ENCODE measurements around the gene LAMA2.

Gene LAMA2

DNA sequence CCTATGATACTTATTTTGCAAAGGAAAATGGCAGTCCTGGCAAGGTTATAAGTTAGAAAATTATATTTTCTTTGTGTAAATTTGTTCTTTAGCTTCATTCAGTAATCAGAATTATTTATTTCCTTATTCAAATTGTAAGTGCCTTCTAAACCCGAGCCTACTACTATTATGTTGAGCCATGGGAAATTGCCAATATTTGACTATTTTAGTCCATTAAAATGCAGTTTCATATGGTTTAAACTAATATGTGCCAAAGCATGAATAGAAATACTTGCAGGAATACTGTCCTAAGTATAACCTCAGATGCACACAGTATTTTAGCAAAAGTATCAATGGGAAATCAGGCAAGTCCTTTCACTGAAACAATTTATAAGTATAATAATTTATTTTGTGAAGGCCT lies 228.4 kb downstream of the LAMA2 start:
- TF ChIP-seq CTCF (IDR thresholded peaks at IDR 0.05; ENCODE audit: low read length): no peak
- H3K79me2 ChIP-seq (ENCODE audit: insufficient read depth, low read length): no peaks in the 10 kb centered on the region

DNA sequence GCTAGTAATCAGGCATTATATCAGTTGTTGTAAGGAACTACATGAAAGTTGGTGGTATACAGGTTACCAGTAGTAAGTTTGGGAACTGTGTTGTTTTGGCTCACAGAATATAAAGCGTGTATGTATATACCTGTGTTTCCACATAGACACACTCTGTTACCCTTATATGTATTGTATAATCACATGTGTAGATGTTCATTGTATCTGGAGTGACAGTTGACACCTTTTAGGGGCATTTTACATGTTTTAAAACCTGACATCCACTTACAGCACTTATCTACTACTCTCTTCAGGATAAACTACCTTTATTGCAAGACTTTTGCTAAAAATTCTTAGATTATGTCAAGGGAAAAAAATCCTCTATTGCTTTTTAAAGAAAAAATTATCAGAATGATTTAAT lies 228.9 kb downstream of the LAMA2 start:
- Histone ChIP-seq H3K9ac (ENCODE audit: low read length) (no peak overlapping the region), H3K27me3 (ENCODE audit: insufficient read depth, low read length) (no peaks in the 10 kb centered on the region), H3K4me2 (ENCODE audit: low read length) (no peak overlapping the region), H2AFZ (ENCODE audit: low read length) (no peak overlapping the region), H3K36me3 (ENCODE audit: insufficient read depth, low read length) (no peaks in the 10 kb centered on the region), H3K27ac (ENCODE audit: low read depth, low read length, poor library complexity, severe bottlenecking) (no peak overlapping the region), H3K9me3 (ENCODE audit: low read length) (no peaks in the 10 kb centered on the region), H3K4me3 (ENCODE audit: low read depth, low read length, poor library complexity, severe bottlenecking) (no peak overlapping the region), H3K9me2 (ENCODE audit: low read depth, low read length) (no peaks in the 10 kb centered on the region), H4K20me1 (ENCODE audit: insufficient read depth, low read length) (no peaks in the 10 kb centered on the region), H3F3A (ENCODE audit: insufficient read depth, low read length) (no peaks in the 10 kb centered on the region), H3K79me2 (ENCODE audit: insufficient read depth, low read length) (no peaks in the 10 kb centered on the region), H3K4me1 (ENCODE audit: insufficient read depth, low read length, severe bottlenecking) (no peaks in the 10 kb centered on the region)
- TF ChIP-seq EZH2 (IDR thresholded peaks at IDR 0.05; ENCODE audit: borderline replicate concordance, low read length): no peak
- no peak for TF ChIP-seq CTCF (IDR thresholded peaks at IDR 0.05; ENCODE audit: low read length)

More for the DNA sequence above, 228.4 kb downstream of the LAMA2 start:
- H3K27ac ChIP-seq (ENCODE audit: low read depth, low read length, poor library complexity, severe bottlenecking): no peak overlapping the region
- H3K9ac ChIP-seq (ENCODE audit: low read length): no peak overlapping the region
- no peaks in the 10 kb centered on the region for H3F3A ChIP-seq (ENCODE audit: insufficient read depth, low read length)
- no peaks in the 10 kb centered on the region for H3K27me3 ChIP-seq (ENCODE audit: insufficient read depth, low read length)
- H3K36me3 ChIP-seq (ENCODE audit: insufficient read depth, low read length): no peaks in the 10 kb centered on the region
- no peak overlapping the region for H3K4me2 ChIP-seq (ENCODE audit: low read length)
- H3K4me1 ChIP-seq (ENCODE audit: insufficient read depth, low read length, severe bottlenecking): no peaks in the 10 kb centered on the region
- no peaks in the 10 kb centered on the region for H4K20me1 ChIP-seq (ENCODE audit: insufficient read depth, low read length)
- no peaks in the 10 kb centered on the region for H3K9me2 ChIP-seq (ENCODE audit: low read depth, low read length)
- H3K9me3 ChIP-seq (ENCODE audit: low read length): no peaks in the 10 kb centered on the region
- no peak overlapping the region for H3K4me3 ChIP-seq (ENCODE audit: low read depth, low read length, poor library complexity, severe bottlenecking)
- no peak overlapping the region for H2AFZ ChIP-seq (ENCODE audit: low read length)

- Histone ChIP-seq H3K4me2 (ENCODE audit: low read length) (no peak overlapping the region), H3K79me2 (ENCODE audit: insufficient read depth, low read length) (no peaks in the 10 kb centered on the region), H2AFZ (ENCODE audit: low read length) (no peak overlapping the region), H3K4me1 (ENCODE audit: insufficient read depth, low read length, severe bottlenecking) (no peaks in the 10 kb centered on the region), H3K9me3 (ENCODE audit: low read length) (no peaks in the 10 kb centered on the region), H3K9ac (ENCODE audit: low read length) (no peak overlapping the region), H3K27me3 (ENCODE audit: insufficient read depth, low read length) (no peaks in the 10 kb centered on the region), H4K20me1 (ENCODE audit: insufficient read depth, low read length) (no peaks in the 10 kb centered on the region), H3K36me3 (ENCODE audit: insufficient read depth, low read length) (no peaks in the 10 kb centered on the region), H3K27ac (ENCODE audit: low read depth, low read length, poor library complexity, severe bottlenecking) (no peak overlapping the region), H3K9me2 (ENCODE audit: low read depth, low read length) (no peaks in the 10 kb centered on the region), H3F3A (ENCODE audit: insufficient read depth, low read length) (no peaks in the 10 kb centered on the region), H3K4me3 (ENCODE audit: low read depth, low read length, poor library complexity, severe bottlenecking) (no peak overlapping the region)
- TF ChIP-seq CTCF (IDR thresholded peaks at IDR 0.05; ENCODE audit: low read length) (no peak), EZH2 (IDR thresholded peaks at IDR 0.05; ENCODE audit: borderline replicate concordance, low read length) (no peak)
Observed at GRCh38 chr6:129112591-129112990, 229.7 kb downstream of the LAMA2 start.
